ENCODE results near the gene SLC5A11.

SLC5A11 gene

GRCh38 chr16:24819462-24820040 is 26.2 kb upstream of the SLC5A11 start:
- peaks cover 48% of the 10 kb centered on the region for H3K36me3 ChIP-seq (ENCODE audit: insufficient read depth, low read length)
- H3K27ac ChIP-seq (ENCODE audit: low read depth, low read length), result no peak overlapping the region
- H3K79me2 ChIP-seq (ENCODE audit: control insufficient read depth, insufficient read depth, low read length, unreplicated experiment), result no peaks in the 10 kb centered on the region
- H3K4me3 ChIP-seq (ENCODE audit: low read depth, low read length), result no peak overlapping the region
- H2AFZ ChIP-seq (ENCODE audit: low read length, unreplicated experiment), result no peak overlapping the region
- no peaks in the 10 kb centered on the region for H3K27me3 ChIP-seq (ENCODE audit: insufficient read depth, low read length)
- peaks cover 6% of the 10 kb centered on the region for H3K4me1 ChIP-seq (ENCODE audit: control insufficient read depth, insufficient read depth, low read length, unreplicated experiment)

- Histone ChIP-seq H3K36me3 (ENCODE audit: insufficient read depth, low read length) (peaks cover 45% of the 10 kb centered on the region), H2AFZ (ENCODE audit: low read length, unreplicated experiment) (no peak overlapping the region), H3K4me1 (ENCODE audit: control insufficient read depth, insufficient read depth, low read length, unreplicated experiment) (peaks cover 6% of the 10 kb centered on the region), H3K27ac (ENCODE audit: low read depth, low read length) (no peak overlapping the region; the same call in 1 of the 2 replicates), H3K79me2 (ENCODE audit: control insufficient read depth, insufficient read depth, low read length, unreplicated experiment) (no peaks in the 10 kb centered on the region), H3K4me3 (ENCODE audit: low read depth, low read length) (no peak overlapping the region), H3K27me3 (ENCODE audit: insufficient read depth, low read length) (no peaks in the 10 kb centered on the region)
These were observed 25.2 kb upstream of the SLC5A11 start for GRCh38 chr16:24820522-24820921.

- Histone ChIP-seq H2AFZ (ENCODE audit: low read length, unreplicated experiment) (no peak overlapping the region), H3K79me2 (ENCODE audit: control insufficient read depth, insufficient read depth, low read length, unreplicated experiment) (no peaks in the 10 kb centered on the region), H3K4me1 (ENCODE audit: control insufficient read depth, insufficient read depth, low read length, unreplicated experiment) (peaks cover 6% of the 10 kb centered on the region), H3K4me3 (ENCODE audit: low read depth, low read length) (no peak overlapping the region), H3K36me3 (ENCODE audit: insufficient read depth, low read length) (peaks cover 45% of the 10 kb centered on the region), H3K27ac (ENCODE audit: low read depth, low read length) (no peak overlapping the region), H3K27me3 (ENCODE audit: insufficient read depth, low read length) (no peaks in the 10 kb centered on the region)
These were observed 24.6 kb upstream of the SLC5A11 start for GRCh38 chr16:24821129-24821528.

- Histone ChIP-seq H3K79me2 (ENCODE audit: control insufficient read depth, insufficient read depth, low read length, unreplicated experiment) (no peaks in the 10 kb centered on the region), H3K27ac (ENCODE audit: low read depth, low read length) (no peak overlapping the region), H3K4me1 (ENCODE audit: control insufficient read depth, insufficient read depth, low read length, unreplicated experiment) (peaks cover 6% of the 10 kb centered on the region), H3K36me3 (ENCODE audit: insufficient read depth, low read length) (peaks cover 36% of the 10 kb centered on the region), H3K27me3 (ENCODE audit: insufficient read depth, low read length) (no peaks in the 10 kb centered on the region), H3K4me3 (ENCODE audit: low read depth, low read length) (no peak overlapping the region), H2AFZ (ENCODE audit: low read length, unreplicated experiment) (no peak overlapping the region)
These were observed 23.2 kb upstream of the SLC5A11 start for GRCh38 chr16:24822542-24822941.

GRCh38 chr16:24822974-24823373 is 22.8 kb upstream of the SLC5A11 start:
- Histone ChIP-seq H3K4me3 (ENCODE audit: low read depth, low read length) (no peak overlapping the region), H3K4me1 (ENCODE audit: control insufficient read depth, insufficient read depth, low read length, unreplicated experiment) (peaks cover 6% of the 10 kb centered on the region), H2AFZ (ENCODE audit: low read length, unreplicated experiment) (no peak overlapping the region), H3K27me3 (ENCODE audit: insufficient read depth, low read length) (no peaks in the 10 kb centered on the region), H3K36me3 (ENCODE audit: insufficient read depth, low read length) (peaks cover 31% of the 10 kb centered on the region), H3K27ac (ENCODE audit: low read depth, low read length) (no peak overlapping the region), H3K79me2 (ENCODE audit: control insufficient read depth, insufficient read depth, low read length, unreplicated experiment) (no peaks in the 10 kb centered on the region)

- Histone ChIP-seq H3K79me2 (ENCODE audit: control insufficient read depth, insufficient read depth, low read length, unreplicated experiment) (no peaks in the 10 kb centered on the region), H3K36me3 (ENCODE audit: insufficient read depth, low read length) (peaks cover 15% of the 10 kb centered on the region; the same call in 1 of the 2 replicates), H3K27ac (ENCODE audit: low read depth, low read length) (no peak overlapping the region)
These were observed 20.1 kb upstream of the SLC5A11 start for GRCh38 chr16:24825696-24826095.

GRCh38 chr16:24826096-24826690 is 19.6 kb upstream of the SLC5A11 start:
- Histone ChIP-seq H3K27ac (ENCODE audit: low read depth, low read length) (no peak overlapping the region), H3K4me1 (ENCODE audit: control insufficient read depth, insufficient read depth, low read length, unreplicated experiment) (no peaks in the 10 kb centered on the region), H2AFZ (ENCODE audit: low read length, unreplicated experiment) (no peak overlapping the region), H3K27me3 (ENCODE audit: insufficient read depth, low read length) (no peaks in the 10 kb centered on the region), H3K79me2 (ENCODE audit: control insufficient read depth, insufficient read depth, low read length, unreplicated experiment) (no peaks in the 10 kb centered on the region), H3K4me3 (ENCODE audit: low read depth, low read length) (no peak overlapping the region), H3K36me3 (ENCODE audit: insufficient read depth, low read length) (peaks cover 15% of the 10 kb centered on the region; the same call in 1 of the 2 replicates)

More at GRCh38 chr16:24825696-24826095, 20.1 kb upstream of the SLC5A11 start:
- Histone ChIP-seq H2AFZ (ENCODE audit: low read length, unreplicated experiment) (no peak overlapping the region), H3K4me3 (ENCODE audit: low read depth, low read length) (no peak overlapping the region), H3K27me3 (ENCODE audit: insufficient read depth, low read length) (no peaks in the 10 kb centered on the region), H3K4me1 (ENCODE audit: control insufficient read depth, insufficient read depth, low read length, unreplicated experiment) (no peaks in the 10 kb centered on the region)

- no peaks in the 10 kb centered on the region for H3K4me1 ChIP-seq (ENCODE audit: control insufficient read depth, insufficient read depth, low read length, unreplicated experiment)
- H3K36me3 ChIP-seq (ENCODE audit: insufficient read depth, low read length), result peaks cover 14% of the 10 kb centered on the region; the same call in 1 of the 2 replicates
- no peaks in the 10 kb centered on the region for H3K27me3 ChIP-seq (ENCODE audit: insufficient read depth, low read length)
- no peak overlapping the region for H2AFZ ChIP-seq (ENCODE audit: low read length, unreplicated experiment)
- no peak overlapping the region for H3K27ac ChIP-seq (ENCODE audit: low read depth, low read length)
- H3K79me2 ChIP-seq (ENCODE audit: control insufficient read depth, insufficient read depth, low read length, unreplicated experiment), result no peaks in the 10 kb centered on the region
- no peak overlapping the region for H3K4me3 ChIP-seq (ENCODE audit: low read depth, low read length)
These were observed 18.8 kb upstream of the SLC5A11 start for GRCh38 chr16:24826817-24827566.

- H3K27me3 ChIP-seq (ENCODE audit: insufficient read depth, low read length), result no peaks in the 10 kb centered on the region
- no peak overlapping the region for H3K27ac ChIP-seq (ENCODE audit: low read depth, low read length)
- H3K79me2 ChIP-seq (ENCODE audit: control insufficient read depth, insufficient read depth, low read length, unreplicated experiment), result no peaks in the 10 kb centered on the region
- H3K4me1 ChIP-seq (ENCODE audit: control insufficient read depth, insufficient read depth, low read length, unreplicated experiment), result no peaks in the 10 kb centered on the region
- H3K36me3 ChIP-seq (ENCODE audit: insufficient read depth, low read length), result 0 out of 2 replicates have a peak, but pooled peaks cover 5% of the 10 kb centered on the region
- H3K4me3 ChIP-seq (ENCODE audit: low read depth, low read length), result no peak overlapping the region
- H2AFZ ChIP-seq (ENCODE audit: low read length, unreplicated experiment), result no peak overlapping the region
These were observed 16.6 kb upstream of the SLC5A11 start for GRCh38 chr16:24829153-24829552.

GRCh38 chr16:24833352-24833751 is 12.4 kb upstream of the SLC5A11 start:
- Histone ChIP-seq H3K79me2 (ENCODE audit: control insufficient read depth, insufficient read depth, low read length, unreplicated experiment) (no peaks in the 10 kb centered on the region), H3K27ac (ENCODE audit: low read depth, low read length) (no peak overlapping the region), H3K36me3 (ENCODE audit: insufficient read depth, low read length) (no peaks in the 10 kb centered on the region), H3K4me3 (ENCODE audit: low read depth, low read length) (no peak overlapping the region), H2AFZ (ENCODE audit: low read length, unreplicated experiment) (no peak overlapping the region), H3K27me3 (ENCODE audit: insufficient read depth, low read length) (no peaks in the 10 kb centered on the region), H3K4me1 (ENCODE audit: control insufficient read depth, insufficient read depth, low read length, unreplicated experiment) (no peaks in the 10 kb centered on the region)
